Right forelimb (tissue), 1 donor: ENCODE results near the gene FPGS.
A peak's percentile ranks its signal among the peaks of the same experiment; 100 is the strongest.

Experiments used
- DNase-seq: peaks from one replicate; pipeline ENCODE4 v3.0.0-alpha.2; 2018

The FPGS gene

DNA sequence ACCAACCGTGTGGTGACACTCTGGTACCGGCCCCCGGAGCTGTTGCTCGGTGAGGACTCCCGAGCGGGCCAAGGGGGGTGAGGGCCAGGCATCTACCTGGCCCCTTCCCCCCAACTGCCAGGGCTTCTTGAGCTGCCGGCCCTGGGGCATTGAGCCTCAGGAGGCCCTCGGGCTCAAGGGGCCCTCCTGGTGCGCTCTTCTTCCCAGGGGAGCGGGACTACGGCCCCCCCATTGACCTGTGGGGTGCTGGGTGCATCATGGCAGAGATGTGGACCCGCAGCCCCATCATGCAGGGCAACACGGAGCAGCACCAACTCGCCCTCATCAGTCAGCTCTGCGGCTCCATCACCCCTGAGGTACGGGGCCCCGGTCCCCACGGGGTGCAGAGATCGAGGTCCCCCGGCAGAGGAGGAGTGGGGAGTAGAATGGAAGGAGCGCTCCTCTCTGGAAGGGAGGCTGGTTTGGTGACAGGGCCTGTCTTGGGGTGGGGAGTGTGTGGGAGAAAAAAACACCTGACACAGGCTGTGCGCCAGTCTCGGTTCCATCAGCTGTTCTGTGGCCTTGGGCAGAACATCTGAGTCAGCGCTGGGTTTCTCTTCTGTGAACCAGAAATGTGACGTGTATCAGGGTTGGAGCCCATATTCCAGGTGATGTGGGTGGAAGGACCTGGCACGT, 14.2 kb upstream of the FPGS start:
- DNase-seq: no peak

DNA sequence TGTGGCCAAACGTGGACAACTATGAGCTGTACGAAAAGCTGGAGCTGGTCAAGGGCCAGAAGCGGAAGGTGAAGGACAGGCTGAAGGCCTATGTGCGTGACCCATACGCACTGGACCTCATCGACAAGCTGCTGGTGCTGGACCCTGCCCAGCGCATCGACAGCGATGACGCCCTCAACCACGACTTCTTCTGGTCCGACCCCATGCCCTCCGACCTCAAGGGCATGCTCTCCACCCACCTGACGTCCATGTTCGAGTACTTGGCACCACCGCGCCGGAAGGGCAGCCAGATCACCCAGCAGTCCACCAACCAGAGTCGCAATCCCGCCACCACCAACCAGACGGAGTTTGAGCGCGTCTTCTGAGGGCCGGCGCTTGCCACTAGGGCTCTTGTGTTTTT, 13.5 kb upstream of the FPGS start:
- no peak for DNase-seq

DNA sequence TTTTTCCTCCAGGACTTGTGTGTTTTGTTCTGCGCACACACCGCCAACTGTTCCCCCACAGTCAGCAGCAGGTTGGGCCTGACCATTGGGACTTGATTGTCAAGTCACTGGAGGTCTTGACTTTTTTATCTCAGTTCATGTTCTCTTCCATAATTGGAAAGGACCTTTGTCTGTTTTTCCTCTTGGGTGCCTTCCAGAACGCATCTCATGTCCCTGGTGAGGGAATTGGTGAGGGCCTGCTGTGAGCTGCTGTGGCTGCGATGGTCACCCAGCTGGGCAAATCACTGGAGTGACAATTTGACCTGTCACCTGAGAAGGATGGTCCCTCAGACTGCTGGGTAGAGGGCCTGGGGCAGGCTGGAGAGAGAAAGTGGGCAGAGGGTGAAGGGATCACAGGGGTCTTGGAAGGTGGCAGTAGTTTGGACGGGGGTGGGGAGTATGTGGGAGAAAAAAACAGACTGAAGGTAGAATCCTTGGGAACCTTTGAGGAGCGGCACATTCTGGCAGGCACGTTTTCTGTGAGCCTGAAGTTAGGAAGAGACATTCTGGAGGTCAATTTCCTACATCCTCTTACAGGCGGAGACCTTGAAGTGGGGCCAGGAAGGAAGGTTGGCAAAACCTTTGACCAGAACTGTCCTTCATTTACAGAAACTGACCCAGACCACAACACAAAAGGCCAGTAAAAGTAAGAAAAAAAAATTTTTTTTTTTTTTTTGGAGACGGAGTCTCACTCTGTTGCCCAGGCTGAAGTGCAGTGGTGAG, 12.4 kb upstream of the FPGS start:
- DNase-seq: no peak

DNA sequence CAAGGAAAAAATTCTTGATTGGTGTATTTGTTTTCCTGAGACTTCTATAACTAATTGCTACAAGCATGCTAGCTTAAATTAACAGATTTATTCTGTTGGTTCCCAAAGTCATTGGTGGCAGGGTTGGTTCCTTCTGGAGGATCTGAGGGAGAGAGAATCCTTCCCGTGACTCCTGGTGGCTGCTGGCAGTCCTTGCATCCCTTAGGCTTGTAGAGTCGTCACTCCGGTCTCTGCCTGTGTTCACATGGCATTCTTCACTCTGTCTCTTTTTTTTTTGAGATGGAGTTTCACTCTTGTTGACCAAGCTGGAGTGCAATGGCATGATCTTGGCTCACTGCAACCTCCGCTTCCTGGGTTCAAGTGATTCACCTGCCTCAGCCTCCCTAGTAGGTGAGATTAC, 11.6 kb upstream of the FPGS start:
- DNase-seq: no peak

DNA sequence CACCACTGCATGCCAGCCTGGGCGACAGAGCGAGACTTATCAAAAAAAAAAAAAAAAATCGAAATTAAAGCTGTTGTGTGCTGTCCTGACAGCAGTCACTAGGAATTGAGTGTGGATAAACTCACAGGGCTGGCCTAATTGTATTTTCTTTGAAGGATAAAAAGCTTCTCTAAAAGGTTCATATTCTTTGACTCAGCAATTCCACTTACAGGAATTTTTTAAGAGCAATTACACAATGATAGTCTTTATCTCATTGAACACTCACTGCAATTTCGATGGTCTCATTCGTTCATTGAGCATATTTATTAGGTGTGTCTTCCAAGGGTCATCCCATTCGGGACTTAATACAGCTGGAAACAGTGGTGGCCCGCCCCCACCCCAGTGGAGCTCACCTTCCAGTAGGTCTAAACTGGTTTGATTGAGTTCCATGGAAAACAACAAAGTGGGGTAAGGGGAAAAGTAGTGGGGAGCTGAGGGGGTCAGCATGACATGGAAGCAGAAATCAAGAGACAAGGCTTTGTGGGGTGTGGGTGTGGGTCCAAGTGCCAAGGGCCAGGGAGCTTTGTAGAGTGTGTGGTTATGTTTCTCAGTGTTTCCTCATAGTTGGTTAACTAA, 10.2 kb upstream of the FPGS start:
- DNase-seq: no peak

DNA sequence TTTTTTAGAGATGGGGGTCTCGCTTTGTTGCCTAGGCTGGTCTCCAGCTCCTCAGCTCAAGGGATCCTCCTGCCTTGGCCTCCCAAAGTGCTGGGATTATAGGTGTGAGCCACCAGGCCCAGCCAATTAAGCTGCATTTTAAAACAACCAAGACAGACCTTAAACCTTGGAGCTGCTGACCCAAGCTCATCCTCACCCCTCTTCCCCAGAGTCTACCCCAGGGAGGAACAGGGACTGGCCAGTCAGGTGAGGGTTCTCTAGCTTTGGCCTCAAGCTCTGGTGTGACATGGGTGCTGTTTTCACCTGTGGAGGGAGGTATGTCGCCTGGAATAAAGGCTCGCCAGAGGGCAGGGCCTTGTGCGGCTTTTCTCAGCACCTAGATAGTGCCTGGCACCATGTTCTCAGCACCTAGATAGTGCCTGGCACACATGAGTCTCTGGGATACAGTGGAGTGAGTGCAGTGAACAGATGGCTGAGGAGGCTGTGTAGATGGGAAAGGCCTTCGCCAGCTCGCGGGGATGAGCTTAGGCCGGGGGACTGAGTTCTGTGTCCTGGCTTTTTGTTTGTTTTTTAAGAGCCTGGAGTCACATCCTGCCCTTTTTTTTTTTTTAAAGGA, 9.5 kb upstream of the FPGS start:
- no peak for DNase-seq

DNA sequence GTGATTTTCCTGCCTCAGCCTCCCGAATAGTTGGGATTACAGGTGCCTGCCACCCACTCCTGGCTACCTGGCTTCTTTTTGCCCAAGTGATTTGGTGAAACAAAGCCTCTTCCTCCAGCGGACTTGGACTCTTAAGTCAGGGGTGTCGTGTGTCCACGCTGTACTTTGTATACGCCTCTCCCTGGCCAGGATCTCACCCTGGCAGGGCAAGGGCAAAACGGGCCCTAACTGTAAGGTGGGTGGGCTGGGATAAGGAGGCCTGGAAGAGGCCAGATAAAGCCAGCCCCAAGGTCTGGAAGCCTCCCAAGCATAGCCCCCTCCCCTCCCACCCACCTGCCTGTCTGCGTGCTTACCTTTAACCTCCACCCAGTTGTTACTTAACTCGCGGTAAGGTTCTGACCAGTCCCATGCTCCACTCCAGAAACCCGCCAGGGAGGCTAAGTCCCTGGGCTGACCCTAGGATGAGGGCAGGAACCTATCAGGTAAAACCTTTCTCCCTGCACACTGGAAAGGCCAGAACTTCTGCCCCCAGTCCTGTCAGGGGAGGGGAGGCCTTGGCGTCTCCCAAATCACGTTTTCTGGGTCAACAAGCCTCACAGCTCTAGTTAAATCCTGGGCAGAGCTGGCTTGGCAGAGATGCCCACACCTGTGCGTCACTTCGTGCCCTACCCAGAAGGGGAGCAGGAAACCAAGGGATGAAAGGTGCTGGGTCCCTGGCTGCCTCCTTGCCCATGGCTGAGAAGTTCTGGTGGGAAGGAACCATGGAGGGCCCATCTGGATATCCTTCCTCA, 8.5 kb upstream of the FPGS start:
- no peak for DNase-seq

DNA sequence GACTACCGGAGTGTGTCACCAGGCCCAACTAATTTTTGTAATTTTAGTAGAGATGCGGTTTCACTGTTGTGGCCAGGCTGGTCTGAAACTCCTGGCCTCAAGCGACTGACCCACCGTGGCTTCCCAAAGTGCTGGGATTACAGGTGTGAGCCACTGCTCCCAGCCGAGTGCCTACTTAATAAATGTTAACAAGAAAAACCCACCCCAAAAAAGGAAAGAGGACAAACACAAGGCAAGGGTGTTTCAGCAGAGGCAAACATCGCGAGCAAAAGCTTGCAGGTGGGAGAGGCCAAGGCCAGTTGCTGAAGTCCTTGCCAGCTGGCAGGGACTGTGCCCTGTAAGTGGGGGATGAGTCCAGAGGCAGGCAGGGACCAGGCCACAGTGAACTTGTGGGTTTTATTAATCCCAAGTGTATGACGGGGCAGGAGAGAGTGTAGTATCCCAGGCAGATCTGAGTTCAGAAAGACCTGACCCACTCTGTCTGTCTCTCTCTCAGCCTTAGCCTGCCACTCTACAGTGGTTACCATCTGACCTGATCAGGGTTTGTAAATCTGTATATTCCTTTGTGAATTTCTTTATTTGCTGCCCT, 6.4 kb upstream of the FPGS start:
- DNase-seq: peak; percentile 56

DNA sequence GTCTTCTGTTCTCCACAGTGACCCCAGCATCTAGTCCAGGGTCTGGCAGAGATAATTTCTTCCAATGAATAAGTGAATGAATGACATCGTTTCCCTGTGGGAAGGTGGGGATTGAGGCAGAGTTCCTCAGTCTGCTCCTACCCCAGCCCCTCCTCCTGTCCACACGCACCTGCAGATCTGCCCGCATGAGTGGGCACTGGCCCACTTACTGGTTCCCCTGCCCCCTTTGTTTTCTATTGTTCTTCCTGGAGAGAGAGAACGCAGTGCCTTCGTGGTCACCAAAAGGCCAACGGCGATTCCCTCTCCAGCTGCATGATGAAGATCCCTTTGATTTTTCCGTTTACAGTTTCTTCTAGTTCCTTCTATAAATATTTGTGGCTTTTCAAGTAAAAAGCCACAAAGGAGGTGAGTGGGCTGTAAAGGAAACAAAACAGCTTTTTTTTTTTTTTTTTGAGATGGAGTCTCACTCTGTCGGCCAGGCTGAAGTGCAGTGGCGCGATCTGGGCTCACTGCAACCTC, 5.8 kb upstream of the FPGS start:
- no peak for DNase-seq

DNA sequence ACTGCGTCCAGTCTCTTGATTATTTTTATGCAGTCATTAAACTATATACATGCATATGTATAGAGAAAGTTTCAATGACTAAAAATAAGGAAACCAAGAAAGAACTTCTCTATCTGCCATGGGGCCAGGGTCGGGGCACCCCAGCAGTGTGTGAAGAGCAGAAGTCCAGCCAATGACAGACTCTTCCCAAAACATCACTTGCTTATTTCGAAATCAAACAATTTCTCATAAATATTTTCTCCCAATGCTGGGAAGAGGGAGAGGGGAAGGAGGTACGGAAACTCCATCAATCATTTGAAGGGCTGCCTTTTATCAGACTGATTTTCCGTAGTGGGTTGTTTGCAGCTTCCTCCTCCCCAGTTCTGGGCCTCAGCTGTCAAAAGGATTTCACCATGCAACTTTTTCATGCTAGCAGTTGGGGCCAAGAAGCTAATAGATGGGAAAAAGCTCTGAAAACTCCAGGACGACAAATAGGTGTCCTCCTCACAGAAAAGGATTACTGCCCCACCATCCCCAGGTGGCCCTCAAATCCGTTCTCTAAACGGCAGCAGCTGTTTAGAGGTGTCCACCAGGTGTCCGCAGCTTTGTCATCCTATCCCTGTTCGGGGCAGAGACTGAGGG, 617 bp upstream of the FPGS start:
- no peak for DNase-seq

DNA sequence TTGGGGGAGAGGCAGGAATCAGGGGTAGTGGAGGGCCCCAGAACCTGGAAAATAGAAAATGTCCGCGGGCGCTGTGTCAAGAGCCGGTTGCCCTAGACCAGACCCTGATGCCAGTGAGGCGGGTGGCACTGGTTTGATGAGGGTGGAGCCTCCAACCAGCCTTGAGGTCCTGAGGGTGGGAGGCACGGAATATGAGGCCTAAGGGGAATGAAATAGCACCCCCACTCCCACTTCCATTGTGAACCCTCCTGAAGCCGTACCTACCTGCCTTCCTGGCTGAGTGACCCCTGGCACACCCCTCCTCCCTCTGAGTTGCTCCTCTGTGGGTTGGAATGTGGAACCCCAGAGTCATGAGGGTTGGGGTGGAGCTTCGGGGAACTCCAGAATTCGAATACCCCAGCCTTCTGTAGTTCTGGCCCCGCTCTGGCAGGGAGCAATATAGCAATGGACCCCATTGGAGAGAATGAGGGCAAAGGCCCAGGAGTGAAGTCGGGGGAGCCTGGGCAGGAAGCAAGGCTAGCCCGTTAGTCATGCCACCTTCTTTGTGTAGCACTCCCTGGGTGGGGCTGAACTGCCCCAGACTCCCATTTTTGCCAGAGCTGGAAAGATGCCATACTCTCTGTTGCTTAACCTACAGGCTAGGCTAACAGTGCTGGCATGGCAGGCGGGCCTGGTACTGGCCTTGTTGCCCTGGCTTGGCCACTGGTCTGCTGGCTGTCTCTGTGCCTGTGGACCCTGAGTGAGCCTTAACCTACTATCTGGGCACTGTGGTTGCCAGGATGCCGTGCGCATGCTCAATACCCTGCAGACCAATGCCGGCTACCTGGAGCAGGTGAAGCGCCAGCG, 1.0 kb downstream of the FPGS start:
- no peak for DNase-seq

DNA sequence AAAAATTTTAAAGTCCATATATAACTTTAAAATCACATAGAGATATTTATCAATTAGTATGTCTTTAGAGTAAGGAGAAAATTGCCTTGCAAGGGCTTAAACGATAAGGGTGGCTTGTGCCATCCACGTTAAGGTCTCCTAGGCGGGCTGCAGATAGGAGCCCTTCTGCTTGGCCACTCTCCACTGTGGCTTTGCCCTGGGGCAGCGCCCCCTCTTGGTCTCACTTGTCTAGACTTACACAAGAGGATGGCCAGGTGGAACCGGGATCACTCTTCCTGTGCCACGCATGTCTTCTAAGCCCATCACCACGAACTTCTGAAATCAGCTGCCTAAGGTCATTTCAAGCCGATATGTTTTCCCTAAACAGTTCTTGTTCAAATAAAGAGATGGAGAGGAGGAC, 2.9 kb downstream of the FPGS start:
- DNase-seq: no peak

DNA sequence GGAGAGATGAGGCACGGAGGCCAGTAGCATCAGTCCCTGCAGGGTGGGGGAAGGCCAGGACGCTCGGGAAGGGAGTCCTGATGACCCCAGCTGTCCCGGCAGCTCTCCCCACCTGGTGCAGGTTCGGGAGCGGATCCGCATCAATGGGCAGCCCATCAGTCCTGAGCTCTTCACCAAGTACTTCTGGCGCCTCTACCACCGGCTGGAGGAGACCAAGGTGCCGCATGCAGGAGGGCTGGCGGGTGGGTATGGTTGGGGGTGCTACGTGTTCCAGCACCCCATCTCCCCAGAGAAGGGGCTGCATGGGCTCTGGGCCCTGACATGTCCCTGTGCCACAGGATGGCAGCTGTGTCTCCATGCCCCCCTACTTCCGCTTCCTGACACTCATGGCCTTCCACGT, 4.2 kb downstream of the FPGS start:
- no peak for DNase-seq

DNA sequence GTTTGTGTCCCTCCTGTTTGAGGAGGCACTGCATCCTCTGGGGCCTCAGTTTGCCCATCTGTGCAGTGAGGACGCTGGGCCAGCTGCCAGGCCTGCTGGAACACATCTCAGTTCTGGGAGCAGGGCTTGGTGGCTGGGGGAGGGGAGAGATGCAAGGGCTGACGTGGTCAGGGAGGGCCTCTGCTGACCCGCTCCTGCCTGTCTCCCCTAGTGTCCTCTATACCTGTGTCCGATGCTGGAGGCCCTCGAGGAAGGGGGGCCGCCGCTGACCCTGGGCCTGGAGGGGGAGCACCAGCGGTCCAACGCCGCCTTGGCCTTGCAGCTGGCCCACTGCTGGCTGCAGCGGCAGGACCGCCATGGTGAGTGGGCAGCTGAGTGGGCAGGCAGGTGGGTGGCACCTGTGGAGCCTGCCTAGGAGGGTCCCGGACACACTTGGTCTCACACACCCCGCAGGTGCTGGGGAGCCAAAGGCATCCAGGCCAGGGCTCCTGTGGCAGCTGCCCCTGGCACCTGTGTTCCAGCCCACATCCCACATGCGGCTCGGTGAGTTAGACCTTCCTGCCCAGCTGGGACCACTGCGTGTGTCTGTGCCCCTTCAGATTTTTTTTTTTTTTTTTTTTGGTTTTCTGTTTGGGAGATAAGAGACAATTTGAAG, 5.8 kb downstream of the FPGS start:
- DNase-seq: no peak

DNA sequence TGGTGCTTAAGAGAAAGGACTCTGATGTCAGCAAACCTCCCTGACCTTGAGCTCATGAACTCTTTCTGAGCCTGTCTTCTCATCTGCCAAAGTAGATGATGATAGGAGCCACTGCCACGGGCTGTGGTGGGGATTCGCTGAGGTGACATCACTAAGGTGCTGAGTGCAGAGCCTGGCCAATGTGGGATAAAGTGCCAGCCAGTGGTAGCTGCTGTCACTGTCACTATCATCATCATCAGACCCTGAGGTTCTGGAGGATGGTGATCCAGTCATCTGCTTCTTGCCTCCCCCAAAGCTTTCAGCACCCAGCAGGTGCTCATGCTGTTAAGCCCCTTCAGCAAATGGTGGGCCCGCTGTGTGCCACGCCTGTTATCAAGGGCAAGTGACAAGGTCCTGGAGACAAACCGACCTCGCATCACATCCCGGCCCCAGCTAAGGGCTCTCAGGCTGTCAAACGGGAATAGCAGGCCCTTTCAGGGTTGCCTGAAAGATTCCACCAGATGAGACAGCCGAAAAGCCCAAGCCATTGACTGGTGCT, 6.4 kb downstream of the FPGS start:
- no peak for DNase-seq

DNA sequence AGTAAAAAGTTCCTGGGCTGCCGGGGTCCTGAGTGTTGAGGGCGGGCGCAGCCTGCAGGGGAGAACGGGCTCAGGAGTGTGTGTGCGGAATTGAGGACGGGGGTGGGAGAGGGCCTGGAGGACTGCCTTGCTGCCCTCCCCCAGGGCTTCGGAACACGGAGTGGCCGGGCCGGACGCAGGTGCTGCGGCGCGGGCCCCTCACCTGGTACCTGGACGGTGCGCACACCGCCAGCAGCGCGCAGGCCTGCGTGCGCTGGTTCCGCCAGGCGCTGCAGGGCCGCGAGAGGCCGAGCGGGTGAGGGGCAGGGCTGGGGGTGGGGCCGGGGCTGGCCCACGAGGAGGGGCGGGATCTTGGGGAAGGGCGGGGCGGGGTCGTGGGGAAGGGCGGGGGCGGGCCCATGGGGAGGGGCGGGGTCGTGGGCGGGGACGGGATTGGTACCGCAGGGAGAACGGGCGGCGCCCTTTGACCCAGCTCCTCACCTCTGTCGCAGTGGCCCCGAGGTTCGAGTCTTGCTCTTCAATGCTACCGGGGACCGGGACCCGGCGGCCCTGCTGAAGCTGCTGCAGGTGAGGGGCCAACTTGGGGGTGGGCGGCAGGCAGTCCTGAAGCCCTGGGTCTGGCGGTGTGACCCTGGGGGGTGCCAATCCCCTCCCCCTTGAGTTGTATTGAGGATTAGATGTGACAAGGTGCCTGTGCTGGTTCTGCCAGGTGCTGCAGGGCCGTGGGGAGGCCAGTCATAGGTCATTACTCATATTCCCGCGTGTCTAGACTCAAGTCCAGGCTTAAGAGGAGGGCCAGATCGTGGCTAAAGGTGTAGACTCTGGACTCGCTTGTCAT, 7.1 kb downstream of the FPGS start:
- DNase-seq: no peak

DNA sequence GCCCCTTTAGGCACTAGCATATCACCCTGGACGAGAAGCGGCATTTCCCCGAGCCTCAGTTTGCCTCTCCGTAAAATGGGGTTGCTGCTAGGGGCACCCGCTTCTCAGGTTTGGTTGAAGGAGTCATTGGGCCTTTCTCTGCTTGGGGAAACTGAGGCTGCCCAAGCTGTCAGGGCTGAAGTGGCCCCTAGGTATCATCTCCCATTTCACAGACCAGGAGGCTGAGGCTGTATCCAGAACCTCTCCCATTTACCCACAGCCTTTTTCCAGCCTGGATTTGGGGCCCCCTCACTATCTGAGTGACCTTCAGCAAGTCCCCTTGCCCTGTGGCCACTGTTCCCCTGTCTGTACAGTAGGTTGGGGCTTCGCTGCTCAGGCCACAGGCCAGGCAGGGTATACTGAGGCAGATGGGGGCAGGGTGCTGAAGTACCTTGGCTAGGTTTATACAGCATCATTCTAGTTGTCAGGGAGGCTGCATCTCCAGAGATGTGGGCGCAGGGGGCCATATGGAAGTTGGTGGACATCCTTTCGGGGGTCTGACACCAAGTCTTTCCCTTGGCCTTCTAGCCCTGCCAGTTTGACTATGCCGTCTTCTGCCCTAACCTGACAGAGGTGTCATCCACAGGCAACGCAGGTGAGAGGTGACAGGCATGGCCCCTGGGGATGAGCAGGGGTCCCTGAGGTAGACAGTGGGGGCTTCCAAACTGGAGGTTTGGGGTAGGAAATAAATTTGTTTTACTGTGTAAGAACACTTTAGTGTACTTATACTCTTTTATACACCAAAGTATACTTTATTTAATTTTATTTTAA, 7.9 kb downstream of the FPGS start:
- DNase-seq: no peak

DNA sequence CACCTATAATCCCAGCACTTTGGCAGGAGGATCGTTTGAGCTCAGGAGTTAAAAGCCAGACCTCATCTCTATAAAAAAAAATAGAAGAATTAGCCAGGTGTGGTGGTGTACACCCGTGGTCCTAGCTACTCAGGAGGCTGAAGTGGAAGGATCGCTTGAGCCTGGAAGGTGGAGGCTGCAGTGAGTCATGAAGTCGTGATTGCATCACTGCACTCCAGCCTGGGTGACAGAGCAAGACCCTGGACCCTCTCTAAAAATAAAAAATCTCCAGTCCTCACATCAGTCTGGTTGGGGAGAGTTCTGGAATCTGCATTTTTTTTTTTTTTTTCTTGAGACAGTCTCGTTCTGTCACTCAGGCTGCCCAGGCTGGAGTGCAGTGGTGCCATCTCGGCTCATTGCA, 9.3 kb downstream of the FPGS start:
- no peak for DNase-seq
